Measurements from ENCODE around the gene VSIG1.

VSIG1 gene

GRCh38 chrX:108034725-108035124, 10.1 kb upstream of the VSIG1 start:
- DNase-seq (ENCODE audit: low spot score) (no peak), ATAC-seq (ENCODE audit: low read depth) (no peak)
- Histone ChIP-seq H3K36me3 (ENCODE audit: low read depth) (no peaks in the 10 kb centered on the region), H3K9me3 (ENCODE audit: severe bottlenecking) (no peaks in the 10 kb centered on the region), H3K4me1 (ENCODE audit: insufficient read depth, poor library complexity, severe bottlenecking) (peaks cover 13% of the 10 kb centered on the region), H3K27ac (ENCODE audit: poor library complexity, severe bottlenecking) (no peak overlapping the region), H3K4me3 (ENCODE audit: severe bottlenecking) (no peak overlapping the region), H3K27me3 (ENCODE audit: insufficient read depth, poor library complexity, severe bottlenecking) (no peaks in the 10 kb centered on the region)
- no peak for TF ChIP-seq CTCF (IDR thresholded peaks at IDR 0.05; ENCODE audit: poor library complexity, severe bottlenecking)

- Histone ChIP-seq H3K4me3 (ENCODE audit: severe bottlenecking) (no peak overlapping the region), H3K27ac (ENCODE audit: poor library complexity, severe bottlenecking) (peak overlapping the region; percentile 55), H3K9me3 (ENCODE audit: severe bottlenecking) (no peaks in the 10 kb centered on the region), H3K36me3 (ENCODE audit: low read depth) (no peaks in the 10 kb centered on the region), H3K27me3 (ENCODE audit: insufficient read depth, poor library complexity, severe bottlenecking) (no peaks in the 10 kb centered on the region), H3K4me1 (ENCODE audit: insufficient read depth, poor library complexity, severe bottlenecking) (peaks cover 13% of the 10 kb centered on the region)
- TF ChIP-seq CTCF (IDR thresholded peaks at IDR 0.05; ENCODE audit: poor library complexity, severe bottlenecking): no peak
- DNase-seq (ENCODE audit: low spot score): no peak
- ATAC-seq (ENCODE audit: low read depth): peak; percentile 100
These were observed 8.4 kb upstream of the VSIG1 start for GRCh38 chrX:108036298-108036973.

- Histone ChIP-seq H3K36me3 (ENCODE audit: low read depth) (no peaks in the 10 kb centered on the region), H3K4me1 (ENCODE audit: insufficient read depth, poor library complexity, severe bottlenecking) (no peaks in the 10 kb centered on the region), H3K27ac (ENCODE audit: poor library complexity, severe bottlenecking) (no peak overlapping the region), H3K4me3 (ENCODE audit: severe bottlenecking) (no peak overlapping the region), H3K27me3 (ENCODE audit: insufficient read depth, poor library complexity, severe bottlenecking) (no peaks in the 10 kb centered on the region), H3K9me3 (ENCODE audit: severe bottlenecking) (no peaks in the 10 kb centered on the region)
- TF ChIP-seq CTCF (IDR thresholded peaks at IDR 0.05; ENCODE audit: poor library complexity, severe bottlenecking): no peak
- no peak for ATAC-seq (ENCODE audit: low read depth)
- DNase-seq (ENCODE audit: low spot score): no peak
These were observed 4.8 kb downstream of the VSIG1 start for GRCh38 chrX:108049649-108050048.

GRCh38 chrX:108053218-108053617, 8.4 kb downstream of the VSIG1 start:
- Histone ChIP-seq H3K36me3 (ENCODE audit: low read depth) (no peaks in the 10 kb centered on the region), H3K27me3 (ENCODE audit: insufficient read depth, poor library complexity, severe bottlenecking) (no peaks in the 10 kb centered on the region), H3K27ac (ENCODE audit: poor library complexity, severe bottlenecking) (no peak overlapping the region), H3K9me3 (ENCODE audit: severe bottlenecking) (no peaks in the 10 kb centered on the region), H3K4me3 (ENCODE audit: severe bottlenecking) (no peak overlapping the region), H3K4me1 (ENCODE audit: insufficient read depth, poor library complexity, severe bottlenecking) (no peaks in the 10 kb centered on the region)
- ATAC-seq (ENCODE audit: low read depth) (no peak), DNase-seq (ENCODE audit: low spot score) (no peak)
- no peak for TF ChIP-seq CTCF (IDR thresholded peaks at IDR 0.05; ENCODE audit: poor library complexity, severe bottlenecking)

- Histone ChIP-seq H3K4me3 (ENCODE audit: severe bottlenecking) (no peak overlapping the region), H3K27ac (ENCODE audit: poor library complexity, severe bottlenecking) (no peak overlapping the region), H3K4me1 (ENCODE audit: insufficient read depth, poor library complexity, severe bottlenecking) (no peaks in the 10 kb centered on the region), H3K36me3 (ENCODE audit: low read depth) (no peaks in the 10 kb centered on the region), H3K9me3 (ENCODE audit: severe bottlenecking) (no peaks in the 10 kb centered on the region), H3K27me3 (ENCODE audit: insufficient read depth, poor library complexity, severe bottlenecking) (no peaks in the 10 kb centered on the region)
- TF ChIP-seq CTCF (IDR thresholded peaks at IDR 0.05; ENCODE audit: poor library complexity, severe bottlenecking): no peak
- ATAC-seq (ENCODE audit: low read depth) (no peak), DNase-seq (ENCODE audit: low spot score) (no peak)
These were observed 10.7 kb downstream of the VSIG1 start for GRCh38 chrX:108055546-108055945.
